Tongue (tissue), 2 donors: ENCODE measurements around the gene USP43. TPM values are rescaled to one million over a fixed set of nuclear protein-coding genes. Genes with fewer than 3 reads are reported as not detected.

Source experiments
- DNase-seq: peaks from one replicate; pipeline ENCODE4 v3.0.0-alpha.2; 2015
- total RNA-seq: library from RNA; depleted of rRNA; stranded (reverse); fragments of >200 nt; gene quantifications from one replicate; pipeline ENCODE4 v1.2.3, GENCODE V29; 2014

Gene USP43
- total RNA-seq, 1 donor from 2014 or later = 1.0 TPM

GRCh38 chr17:9715503-9716016 lies 70.2 kb downstream of the USP43 start:
- no peak for DNase-seq

GRCh38 chr17:9725575-9725974 lies 80.3 kb downstream of the USP43 start:
- peak; percentile 69 for DNase-seq

GRCh38 chr17:9726291-9726690 lies 81.0 kb downstream of the USP43 start:
- DNase-seq = no peak

GRCh38 chr17:9728005-9728404 lies 82.7 kb downstream of the USP43 start:
- no peak for DNase-seq

- no peak for DNase-seq
Observed at GRCh38 chr17:9728564-9728963, 83.2 kb downstream of the USP43 start.

GRCh38 chr17:9729034-9729650 lies 83.8 kb downstream of the USP43 start:
- peak; percentile 82 for DNase-seq

GRCh38 chr17:9729735-9730420 lies 84.6 kb downstream of the USP43 start:
- no peak for DNase-seq

GRCh38 chr17:9750524-9750923 lies 105.2 kb downstream of the USP43 start:
- no peak for DNase-seq

GRCh38 chr17:9755083-9755482 lies 109.8 kb downstream of the USP43 start:
- no peak for DNase-seq

- DNase-seq = no peak
Observed at GRCh38 chr17:9760266-9760665, 114.9 kb downstream of the USP43 start.

GRCh38 chr17:9763643-9764042 lies 118.3 kb downstream of the USP43 start:
- peak; percentile 6 for DNase-seq

- no peak for DNase-seq
Observed at GRCh38 chr17:9765322-9765721, 120.0 kb downstream of the USP43 start.

- no peak for DNase-seq
Observed at GRCh38 chr17:9766970-9767369, 121.7 kb downstream of the USP43 start.

GRCh38 chr17:9767432-9767991 lies 122.2 kb downstream of the USP43 start:
- DNase-seq = peak; percentile 77

GRCh38 chr17:9768381-9768934 lies 123.1 kb downstream of the USP43 start:
- peak; percentile 66 for DNase-seq

- no peak for DNase-seq
Observed at GRCh38 chr17:9769036-9769695, 123.8 kb downstream of the USP43 start.

GRCh38 chr17:9771465-9771864 lies 126.1 kb downstream of the USP43 start:
- no peak for DNase-seq

- DNase-seq = no peak
Observed at GRCh38 chr17:9772658-9773057, 127.3 kb downstream of the USP43 start.

GRCh38 chr17:9776911-9777310 lies 131.6 kb downstream of the USP43 start:
- DNase-seq = no peak
